WTC11 (cell line): ENCODE data around the gene AQP2. TPM values are rescaled to one million over a fixed set of nuclear protein-coding genes. Genes with fewer than 3 reads are reported as not detected.

Experiments
- ATAC-seq: fragments of 200-7000 bp; cut with Tn5 transposase; 2 replicates; pipeline ENCODE4 v1.10.0; 2021; ENCODE audit warnings: mild to moderate bottlenecking, moderate library complexity
- CTCF ChIA-PET: fragments of 300-600 bp; sonication (Branson Sonifier 250); formaldehyde crosslinking; loops from one replicate; lab custom pipeline; 2021; ENCODE audit warnings: antibody characterized with exemption; lab: Charles Lee
- POLR2A ChIA-PET: fragments of 350-600 bp; sonication (Branson Sonifier 250); formaldehyde crosslinking; loops from one replicate; lab custom pipeline; 2021; ENCODE audit warnings: antibody characterized with exemption; lab: Charles Lee
- DNase-seq: peaks from one replicate; pipeline ENCODE4 v3.0.0; 2021; ENCODE audit warnings: low spot score
- H3K27ac Mint-ChIP-seq: 2 replicates; pipeline ENCODE4 v1.8.0; 2021; ENCODE audit warnings: mixed read lengths
- H3K27me3 Mint-ChIP-seq: 2 replicates; pipeline ENCODE4 v1.8.0; 2021; ENCODE audit warnings: low read depth, mild to moderate bottlenecking, moderate library complexity, mixed read lengths
- H3K36me3 Mint-ChIP-seq: 2 replicates; pipeline ENCODE4 v1.8.0; 2021; ENCODE audit warnings: mixed read lengths
- H3K4me1 Mint-ChIP-seq: 2 replicates; pipeline ENCODE4 v1.8.0; 2022; ENCODE audit warnings: mixed read lengths
- H3K4me3 Mint-ChIP-seq: 2 replicates; pipeline ENCODE4 v1.8.0; 2021; ENCODE audit warnings: mild to moderate bottlenecking, moderate library complexity, mixed read lengths
- H3K9me3 Mint-ChIP-seq: 2 replicates; pipeline ENCODE4 v1.8.0; 2021; ENCODE audit warnings: mixed read lengths
- AFF4 ChIP-seq: sonication (generic); formaldehyde crosslinking; IDR thresholded peaks from 2 replicates; pipeline ENCODE4 v1.8.1; 2023; ENCODE audit warnings: mild to moderate bottlenecking, missing genetic modification reagents, borderline replicate concordance
- ATF6 ChIP-seq: sonication (generic); formaldehyde crosslinking; IDR thresholded peaks from 2 replicates; pipeline ENCODE4 v1.8.1; 2023; ENCODE audit warnings: mild to moderate bottlenecking, missing genetic modification reagents
- ETV6 ChIP-seq: sonication (generic); formaldehyde crosslinking; IDR thresholded peaks from 2 replicates; pipeline ENCODE4 v1.8.1; 2022; ENCODE audit warnings: mild to moderate bottlenecking, missing genetic modification reagents
- FOXJ3 ChIP-seq: sonication (generic); formaldehyde crosslinking; IDR thresholded peaks from 2 replicates; pipeline ENCODE4 v1.9.0; 2021; ENCODE audit warnings: missing genetic modification reagents, mild to moderate bottlenecking, borderline replicate concordance
- GABPB1 ChIP-seq: sonication (generic); formaldehyde crosslinking; IDR thresholded peaks from 2 replicates; pipeline ENCODE4 v1.8.1; 2023; ENCODE audit warnings: mild to moderate bottlenecking, missing genetic modification reagents
- HMGA2 ChIP-seq: fragments of 250-450 bp; sonication (Bioruptor Pico); IDR thresholded peaks from 2 replicates; pipeline ENCODE4 v1.4.0; 2021; ENCODE audit warnings: mild to moderate bottlenecking, moderate library complexity
- HMGXB4 ChIP-seq: sonication (generic); formaldehyde crosslinking; IDR thresholded peaks from 2 replicates; pipeline ENCODE4 v1.8.1; 2023; ENCODE audit warnings: mild to moderate bottlenecking, moderate library complexity, missing genetic modification reagents
- KAT7 ChIP-seq: sonication (generic); formaldehyde crosslinking; IDR thresholded peaks from 2 replicates; pipeline ENCODE4 v1.8.1; 2023; ENCODE audit warnings: missing genetic modification reagents, mild to moderate bottlenecking, borderline replicate concordance
- MYBL2 ChIP-seq: sonication (generic); formaldehyde crosslinking; IDR thresholded peaks from 2 replicates; pipeline ENCODE4 v1.8.1; 2023; ENCODE audit warnings: mild to moderate bottlenecking, moderate library complexity, missing genetic modification reagents
- NFE2L1 ChIP-seq: sonication (generic); formaldehyde crosslinking; IDR thresholded peaks from 2 replicates; pipeline ENCODE4 v1.8.1; 2023; ENCODE audit warnings: missing genetic modification reagents
- NFYB ChIP-seq: sonication (generic); formaldehyde crosslinking; conservative IDR thresholded peaks from 2 replicates; pipeline ENCODE4 v1.8.0; 2022; ENCODE audit warnings: low read depth, missing genetic modification reagents
- SMAD3 ChIP-seq: sonication (generic); formaldehyde crosslinking; IDR thresholded peaks from 2 replicates; pipeline ENCODE4 v1.8.0; 2022; ENCODE audit warnings: missing genetic modification reagents, mild to moderate bottlenecking, borderline replicate concordance
- SP1 ChIP-seq: sonication (generic); formaldehyde crosslinking; conservative IDR thresholded peaks from 2 replicates; pipeline ENCODE4 v1.8.1; 2022; ENCODE audit warnings: missing genetic modification reagents
- TP53 ChIP-seq: sonication (generic); formaldehyde crosslinking; IDR thresholded peaks from 2 replicates; pipeline ENCODE4 v1.8.1; 2023; ENCODE audit warnings: mild to moderate bottlenecking, missing genetic modification reagents
- USF2 ChIP-seq: sonication (generic); formaldehyde crosslinking; IDR thresholded peaks from 2 replicates; pipeline ENCODE4 v1.8.1; 2023; ENCODE audit warnings: mild to moderate bottlenecking, missing genetic modification reagents, moderate library complexity
- ZBTB43 ChIP-seq: sonication (generic); formaldehyde crosslinking; IDR thresholded peaks from 2 replicates; pipeline ENCODE4 v1.8.1; 2023; ENCODE audit warnings: mild to moderate bottlenecking, missing genetic modification reagents
- ZNF416 ChIP-seq: fragments of 250-450 bp; sonication (Bioruptor Pico); IDR thresholded peaks from 2 replicates; pipeline ENCODE4 v1.9.0; 2021; ENCODE audit warnings: mild to moderate bottlenecking, inconsistent platforms
- total RNA-seq: library from RNA; stranded (reverse); gene quantifications from 3 replicates; pipeline ENCODE4 v1.2.3, GENCODE V29; 2021
- TF ChIP-seq, protein P1 (sequence below): sonication (generic); formaldehyde crosslinking; IDR thresholded peaks from 2 replicates; pipeline ENCODE4 v1.8.1; 2022; ENCODE audit warnings: mild to moderate bottlenecking, missing genetic modification reagents, moderate library complexity, borderline replicate concordance

AQP2 gene
- total RNA-seq, 1 experiment from 2014 or later = not detected

GRCh38 chr12:49969651-49970429 lies 19.3 kb downstream of the AQP2 start:
- POLR2A ChIA-PET = no interaction called here
- DNase-seq = no peak
- no peak overlapping the region for H3K27ac Mint-ChIP-seq
- peaks cover 17% of the 10 kb centered on the region for H3K27me3 Mint-ChIP-seq
- CTCF ChIA-PET = interaction anchor here (0.6 to 10.9 kb wide), 8 partner anchors 8 to 212 kb away, joined by 3 to 219 read pairs (median 92); partner anchors contain the start of gene AQP2
- no peak for ATAC-seq
- no peak overlapping the region for H3K4me3 Mint-ChIP-seq
- no peak for TF ChIP-seq USF2 (CRISPR knock-in tag)
- no peak for TF ChIP-seq ZNF416 (CRISPR knock-in tag)
- no peak for TF ChIP-seq TP53 (CRISPR knock-in tag)
- no peak for TF ChIP-seq AFF4
- no peak for TF ChIP-seq NFE2L1 (CRISPR knock-in tag)
- no peak for TF ChIP-seq ATF6 (CRISPR knock-in tag)
- no peak for TF ChIP-seq HMGXB4
- TF ChIP-seq, protein P1, sequence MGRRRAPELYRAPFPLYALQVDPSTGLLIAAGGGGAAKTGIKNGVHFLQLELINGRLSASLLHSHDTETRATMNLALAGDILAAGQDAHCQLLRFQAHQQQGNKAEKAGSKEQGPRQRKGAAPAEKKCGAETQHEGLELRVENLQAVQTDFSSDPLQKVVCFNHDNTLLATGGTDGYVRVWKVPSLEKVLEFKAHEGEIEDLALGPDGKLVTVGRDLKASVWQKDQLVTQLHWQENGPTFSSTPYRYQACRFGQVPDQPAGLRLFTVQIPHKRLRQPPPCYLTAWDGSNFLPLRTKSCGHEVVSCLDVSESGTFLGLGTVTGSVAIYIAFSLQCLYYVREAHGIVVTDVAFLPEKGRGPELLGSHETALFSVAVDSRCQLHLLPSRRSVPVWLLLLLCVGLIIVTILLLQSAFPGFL (CRISPR knock-in tag) = no peak
- no peak for TF ChIP-seq SP1
- TF ChIP-seq SMAD3 (CRISPR knock-in tag) = no peak
- TF ChIP-seq HMGA2 (CRISPR knock-in tag) = no peak
- TF ChIP-seq MYBL2 (CRISPR knock-in tag) = no peak
- no peak for TF ChIP-seq ETV6 (CRISPR knock-in tag)
- no peak for TF ChIP-seq KAT7 (CRISPR knock-in tag)
- TF ChIP-seq FOXJ3 (CRISPR knock-in tag) = no peak
- no peak for TF ChIP-seq GABPB1 (CRISPR knock-in tag)
- TF ChIP-seq NFYB = no peak
- no peak for TF ChIP-seq ZBTB43 (CRISPR knock-in tag)
- H3K4me1 Mint-ChIP-seq = peaks cover 9% of the 10 kb centered on the region
- no peaks in the 10 kb centered on the region for H3K9me3 Mint-ChIP-seq
- H3K36me3 Mint-ChIP-seq = no peaks in the 10 kb centered on the region
